Measurements from ENCODE around the gene COMMD1. TPM values are rescaled to one million over a fixed set of nuclear protein-coding genes. Genes with fewer than 3 reads are reported as not detected.
"Not testable (repeated sequence)": the region's sequence is repeated elsewhere in the genome, so short reads cannot be mapped to it uniquely, and the experiment has no call there.

Gene COMMD1
- polyA plus RNA-seq, 1 of the 3 experiments (the other 2 are of a cell fraction), result 32.5 TPM

GRCh38 chr2:62000538-62000937, 95.1 kb downstream of the COMMD1 start:
- peaks cover 0 to 13% of the 10 kb centered on the region in 2 experiments for H3K36me3 ChIP-seq (replicated peaks in 1 of 2; ENCODE audit: control insufficient read depth in 1 of 2, insufficient read depth in 2 of 2, low read length in 1 of 2)
- no peak for DNase-seq
- WGBS (ENCODE audit: low lambda C conversion rate), result 97% methylated on average over 5 of the region's 5 CpGs
- no peak overlapping the region for H3K4me2 ChIP-seq
- H3F3A ChIP-seq (replicated peaks; ENCODE audit: insufficient read depth), result no peaks in the 10 kb centered on the region
- peaks cover 0 to 6% of the 10 kb centered on the region in 2 experiments; a peak in 1 of 4 replicates for H3K4me1 ChIP-seq (ENCODE audit: control insufficient read depth in 1 of 2, insufficient read depth in 2 of 2, low read depth in 1 of 2, low read length in 1 of 2)
- no peaks in the 10 kb centered on the region for H4K20me1 ChIP-seq (ENCODE audit: insufficient read depth)
- no peaks in the 10 kb centered on the region for H3K9me3 ChIP-seq
- H3K27me3 ChIP-seq (ENCODE audit: insufficient read depth), result no peaks in the 10 kb centered on the region
- H2AFZ ChIP-seq (ENCODE audit: low read depth), result no peak overlapping the region
- no peak overlapping the region for H3K4me3 ChIP-seq (ENCODE audit: low read depth in 2 of 2, low read length in 1 of 2)
- TF ChIP-seq SMC3 (IDR thresholded peaks at IDR 0.05; ENCODE audit: low read depth, low read length) (peak; percentile 25; the same call in 1 of the 2 replicates), RCOR1 (IDR thresholded peaks at IDR 0.05; ENCODE audit: low read length) (no peak), RAD21 (IDR thresholded peaks at IDR 0.05; ENCODE audit: low read length) (peak; percentile 48)
- no peaks in the 10 kb centered on the region for H3K79me2 ChIP-seq (ENCODE audit: insufficient read depth)
- CTCF ChIA-PET, result interaction anchor here (0.6 to 4.8 kb wide), 9 partner anchors 16 to 409 kb away, joined by 3 to 36 read pairs (median 3); no protein-coding TSS in a partner anchor
- no peaks in the 10 kb centered on the region for H3K9me2 ChIP-seq
- H3K9ac ChIP-seq, result no peak overlapping the region
- H3K27ac ChIP-seq (ENCODE audit: low read depth in 2 of 2, low read length in 1 of 2), result peak overlapping the region in 1 of 2 experiments; percentile 64; a peak in 2 of 4 replicates
- POLR2A ChIA-PET, result no interaction called here

- POLR2A ChIA-PET, result no interaction called here
These were observed 96.0 kb downstream of the COMMD1 start for GRCh38 chr2:62001431-62001830.

GRCh38 chr2:62004428-62004827, 99.0 kb downstream of the COMMD1 start:
- not testable (repeated sequence) for H3K4me2 ChIP-seq; H3K9me2 ChIP-seq; H3K79me2 ChIP-seq (ENCODE audit: insufficient read depth); H3F3A ChIP-seq (replicated peaks; ENCODE audit: insufficient read depth); H3K27ac ChIP-seq (ENCODE audit: low read depth in 2 of 2, low read length in 1 of 2); H3K4me1 ChIP-seq (ENCODE audit: control insufficient read depth in 1 of 2, insufficient read depth in 2 of 2, low read depth in 1 of 2, low read length in 1 of 2); H3K27me3 ChIP-seq (ENCODE audit: insufficient read depth); DNase-seq; H4K20me1 ChIP-seq (ENCODE audit: insufficient read depth); H3K9me3 ChIP-seq; H3K9ac ChIP-seq; H2AFZ ChIP-seq (ENCODE audit: low read depth); H3K4me3 ChIP-seq (ENCODE audit: low read depth in 2 of 2, low read length in 1 of 2)
- H3K36me3 ChIP-seq (replicated peaks in 1 of 2; ENCODE audit: control insufficient read depth in 1 of 2, insufficient read depth in 2 of 2, low read length in 1 of 2), result peaks cover 0 to 13% of the 10 kb centered on the region in 2 experiments
- WGBS (ENCODE audit: low lambda C conversion rate), result 95% methylated on average over 5 of the region's 5 CpGs
- ChIA-PET CTCF (interaction anchor here (1.8 to 2.3 kb wide), 2 partner anchors 11 to 407 kb away, joined by 4 to 5 read pairs; no protein-coding TSS in a partner anchor), POLR2A (interaction anchor here (0.6 kb wide), 1 partner anchor 404 kb away, joined by 3 read pairs; no protein-coding TSS in a partner anchor)

More at GRCh38 chr2:62001431-62001830, 96.0 kb downstream of the COMMD1 start:
- H3K27me3 ChIP-seq (ENCODE audit: insufficient read depth), result no peaks in the 10 kb centered on the region
- CTCF ChIA-PET, result interaction anchor here (0.7 to 4.8 kb wide), 7 partner anchors 75 to 408 kb away, joined by 3 to 36 read pairs (median 3); no protein-coding TSS in a partner anchor
- no peak overlapping the region for H3K4me3 ChIP-seq (ENCODE audit: low read depth in 2 of 2, low read length in 1 of 2)
- peaks cover 0 to 6% of the 10 kb centered on the region in 2 experiments; a peak in 1 of 4 replicates for H3K4me1 ChIP-seq (ENCODE audit: control insufficient read depth in 1 of 2, insufficient read depth in 2 of 2, low read depth in 1 of 2, low read length in 1 of 2)
- no peaks in the 10 kb centered on the region for H4K20me1 ChIP-seq (ENCODE audit: insufficient read depth)
- peak overlapping the region in 1 of 2 experiments; percentile 64; a peak in 2 of 4 replicates for H3K27ac ChIP-seq (ENCODE audit: low read depth in 2 of 2, low read length in 1 of 2)
- no peak overlapping the region for H3K4me2 ChIP-seq
- peaks cover 0 to 13% of the 10 kb centered on the region in 2 experiments for H3K36me3 ChIP-seq (replicated peaks in 1 of 2; ENCODE audit: control insufficient read depth in 1 of 2, insufficient read depth in 2 of 2, low read length in 1 of 2)
- H3K9me2 ChIP-seq, result no peaks in the 10 kb centered on the region
- no peaks in the 10 kb centered on the region for H3K79me2 ChIP-seq (ENCODE audit: insufficient read depth)
- TF ChIP-seq RAD21 (IDR thresholded peaks at IDR 0.05; ENCODE audit: low read length) (peak; percentile 1; the same call in 1 of the 2 replicates), EP300 (IDR thresholded peaks at IDR 0.05; ENCODE audit: borderline replicate concordance in 1 of 2, low read depth in 1 of 2, low read length in 1 of 2) (peak in 1 of 2 experiments; percentile 77; a peak in 2 of 4 replicates), FOXM1 (IDR thresholded peaks at IDR 0.05; ENCODE audit: low read depth) (no peak), TCF12 (IDR thresholded peaks at IDR 0.05) (0 out of 2 replicates have a peak, but pooled peaks have one; percentile 9)
- TF ChIP-seq, protein P1, sequence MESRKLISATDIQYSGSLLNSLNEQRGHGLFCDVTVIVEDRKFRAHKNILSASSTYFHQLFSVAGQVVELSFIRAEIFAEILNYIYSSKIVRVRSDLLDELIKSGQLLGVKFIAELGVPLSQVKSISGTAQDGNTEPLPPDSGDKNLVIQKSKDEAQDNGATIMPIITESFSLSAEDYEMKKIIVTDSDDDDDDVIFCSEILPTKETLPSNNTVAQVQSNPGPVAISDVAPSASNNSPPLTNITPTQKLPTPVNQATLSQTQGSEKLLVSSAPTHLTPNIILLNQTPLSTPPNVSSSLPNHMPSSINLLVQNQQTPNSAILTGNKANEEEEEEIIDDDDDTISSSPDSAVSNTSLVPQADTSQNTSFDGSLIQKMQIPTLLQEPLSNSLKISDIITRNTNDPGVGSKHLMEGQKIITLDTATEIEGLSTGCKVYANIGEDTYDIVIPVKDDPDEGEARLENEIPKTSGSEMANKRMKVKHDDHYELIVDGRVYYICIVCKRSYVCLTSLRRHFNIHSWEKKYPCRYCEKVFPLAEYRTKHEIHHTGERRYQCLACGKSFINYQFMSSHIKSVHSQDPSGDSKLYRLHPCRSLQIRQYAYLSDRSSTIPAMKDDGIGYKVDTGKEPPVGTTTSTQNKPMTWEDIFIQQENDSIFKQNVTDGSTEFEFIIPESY (IDR thresholded peaks at IDR 0.05; ENCODE audit: borderline replicate concordance, low read depth), result no peak
- H3K9ac ChIP-seq, result no peak overlapping the region
- H2AFZ ChIP-seq (ENCODE audit: low read depth), result no peak overlapping the region
- H3F3A ChIP-seq (replicated peaks; ENCODE audit: insufficient read depth), result no peaks in the 10 kb centered on the region
- DNase-seq, result peak; percentile 23
- H3K9me3 ChIP-seq, result no peaks in the 10 kb centered on the region
